KBM-7 (cell line): ENCODE data around the gene IFNAR1.

Experiments
- DNase-seq: peaks from one replicate; pipeline ENCODE4 v3.0.0-alpha.2; 2015
- in situ Hi-C: fragments of 300-500 bp; cut with MboI; formaldehyde crosslinking; loops from 2 replicates; pipeline ENCODE4 v1.14.3; 2020; ENCODE audit warnings: low sequenced_read_pairs, low pct_unique_long_range_greater_than_20kb, mixed read lengths

The IFNAR1 gene

DNA sequence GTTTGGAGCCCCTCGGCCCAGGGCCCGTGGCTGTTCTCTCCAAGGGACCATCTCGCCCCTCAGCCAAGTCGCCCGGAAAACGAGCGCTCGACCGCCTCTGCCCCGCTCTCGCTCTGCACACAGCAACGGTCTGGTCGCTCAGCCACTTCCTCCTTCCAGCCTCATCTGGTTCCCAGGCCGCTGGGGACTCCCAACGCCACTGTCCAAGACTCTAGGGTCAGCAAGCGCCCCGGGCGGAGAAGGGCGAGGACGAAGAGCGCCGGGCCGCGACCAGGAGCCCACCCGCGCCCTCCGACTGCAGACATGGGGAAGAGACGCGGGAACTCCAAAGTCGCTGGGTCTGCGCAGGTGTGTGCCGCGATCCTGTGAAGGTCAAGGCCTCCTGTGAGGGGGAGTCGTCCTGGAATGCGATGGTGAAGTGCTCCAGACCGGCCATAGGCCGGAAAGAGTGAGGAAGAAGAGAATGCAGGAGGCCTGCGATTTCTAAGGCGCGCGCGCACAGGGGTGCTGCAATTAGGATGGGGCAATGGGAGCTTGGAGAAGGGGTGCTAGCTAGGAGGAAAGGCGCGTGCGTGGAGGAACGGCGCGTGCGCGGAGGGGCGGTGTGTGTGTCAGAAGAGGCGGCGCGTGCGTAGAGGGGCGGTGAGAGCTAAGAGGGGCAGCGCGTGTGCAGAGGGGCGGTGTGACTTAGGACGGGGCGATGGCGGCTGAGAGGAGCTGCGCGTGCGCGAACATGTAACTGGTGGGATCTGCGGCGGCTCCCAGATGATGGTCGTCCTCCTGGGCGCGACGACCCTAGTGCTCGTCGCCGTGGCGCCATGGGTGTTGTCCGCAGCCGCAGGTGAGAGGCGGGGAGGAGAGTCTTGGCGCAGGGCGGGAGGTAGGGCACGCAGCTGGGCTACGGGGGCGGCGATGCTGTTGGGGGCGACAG, at the start of gene IFNAR1:
IFNAR1 (plus strand) TSS at position 680 of the 931 bp plus-strand sequence; CDS start at position 766, 86 bp downstream.
- peak; percentile 99 for DNase-seq
- in situ Hi-C loops, result no loop called here

DNA sequence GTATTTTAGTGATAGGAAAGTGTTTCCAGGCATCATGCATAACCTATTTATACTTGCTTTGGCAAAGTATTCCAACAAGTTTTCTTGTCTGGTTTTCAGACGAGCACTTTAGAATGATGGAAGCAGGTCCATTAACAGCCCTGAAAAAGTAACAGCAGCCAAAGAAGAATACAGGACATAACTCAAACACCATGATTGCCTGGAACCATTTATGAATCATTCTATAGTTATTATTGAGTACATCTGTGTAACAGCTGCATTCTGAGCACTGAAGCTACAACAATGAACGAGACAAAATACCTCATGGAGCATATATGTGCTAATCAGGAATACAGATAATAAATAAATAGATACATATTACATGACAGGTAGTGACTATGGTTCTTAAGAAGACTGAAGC, 46.0 kb upstream of the IFNAR1 start:
- DNase-seq, result no peak
- in situ Hi-C loops, result no loop called here

DNA sequence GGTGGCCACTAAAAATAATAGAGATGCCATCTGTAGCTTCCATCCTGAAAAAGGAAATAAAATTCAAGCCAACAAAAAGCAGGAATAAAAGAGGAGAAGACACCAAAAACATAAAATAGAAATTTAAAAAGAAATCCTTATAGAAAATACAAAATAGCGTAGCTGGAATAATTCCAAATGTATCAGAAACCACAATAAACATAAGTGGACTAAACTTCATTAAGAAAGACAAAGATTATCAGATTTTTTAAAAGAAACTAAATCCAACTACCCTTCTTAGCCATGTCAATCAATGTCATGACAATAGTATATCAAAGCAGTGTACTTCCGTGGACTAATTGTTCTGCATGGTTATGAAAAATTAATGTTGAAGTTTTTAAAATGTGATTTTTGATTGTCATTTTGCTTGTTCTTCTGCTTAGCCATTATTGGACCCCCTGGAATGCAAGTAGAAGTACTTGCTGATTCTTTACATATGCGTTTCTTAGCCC, 45.4 kb upstream of the IFNAR1 start:
- no peak for DNase-seq
- in situ Hi-C loops, result no loop called here

DNA sequence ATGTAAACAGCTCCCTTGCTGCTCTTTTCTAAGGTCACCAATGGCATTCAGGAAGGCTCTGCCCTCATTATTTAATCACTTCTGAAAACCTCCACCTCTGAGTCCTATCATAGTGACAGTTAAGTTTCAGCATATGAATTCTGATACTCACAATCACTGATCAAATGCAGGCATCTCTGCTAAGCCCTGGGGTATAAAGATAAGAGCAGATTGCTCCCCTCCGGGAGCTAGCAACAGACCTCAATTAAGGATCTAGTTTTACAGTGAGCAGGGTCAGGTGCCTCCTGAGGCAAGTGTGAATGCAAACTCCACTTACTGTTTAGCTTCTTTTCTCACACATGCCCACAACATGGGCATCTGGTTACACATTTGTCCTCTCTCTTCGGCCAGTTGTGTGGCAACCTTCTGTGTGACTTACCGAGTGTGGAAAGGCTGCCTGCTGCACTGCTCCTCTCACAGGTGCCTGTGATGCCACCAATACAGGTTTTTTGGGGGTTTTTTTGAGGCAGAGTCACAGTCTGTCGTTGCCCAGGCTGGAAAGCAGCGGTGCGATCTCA, 43.6 kb upstream of the IFNAR1 start:
- in situ Hi-C loops, result no loop called here
- DNase-seq, result no peak

DNA sequence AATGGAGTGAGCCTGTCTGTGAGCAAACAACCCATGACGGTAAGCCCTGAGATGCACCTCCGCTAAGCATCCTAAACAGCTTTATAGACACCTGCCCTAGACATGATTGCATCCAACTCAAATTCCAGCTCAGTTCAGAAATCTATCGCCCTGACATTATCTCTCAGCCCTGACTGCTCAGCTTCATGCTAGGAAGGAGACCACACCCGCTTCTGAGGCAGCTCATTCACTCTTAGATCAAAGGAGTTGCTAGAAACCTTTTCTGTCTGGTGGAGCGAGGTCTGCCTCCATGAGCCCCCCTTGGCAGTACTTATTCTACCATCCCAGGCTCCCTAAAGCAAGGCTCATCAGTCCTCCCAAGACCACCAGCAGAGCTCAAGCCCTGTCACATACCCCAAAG, 41.6 kb upstream of the IFNAR1 start:
- no peak for DNase-seq
- in situ Hi-C loops, result no loop called here

DNA sequence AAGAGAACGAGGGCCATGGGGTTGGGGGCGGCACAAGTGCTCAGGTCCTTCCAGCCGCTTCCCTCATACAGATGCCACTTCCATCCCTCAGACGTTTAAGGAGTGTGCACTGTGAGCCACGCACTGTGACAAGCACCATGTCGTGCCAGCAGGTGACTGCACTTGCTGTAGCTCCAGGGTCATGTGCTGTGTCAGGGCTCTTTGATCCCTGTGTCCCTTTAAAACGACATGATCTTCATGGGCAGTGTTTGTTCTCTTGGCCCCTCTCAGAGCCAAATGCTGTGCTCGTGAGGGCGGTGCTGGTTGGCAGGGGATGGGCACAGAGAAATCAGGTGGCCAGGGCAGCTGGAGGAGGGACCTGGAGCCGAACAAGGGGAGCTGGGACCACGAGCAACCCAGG, 38.7 kb upstream of the IFNAR1 start:
- in situ Hi-C loops, result no loop called here
- no peak for DNase-seq

DNA sequence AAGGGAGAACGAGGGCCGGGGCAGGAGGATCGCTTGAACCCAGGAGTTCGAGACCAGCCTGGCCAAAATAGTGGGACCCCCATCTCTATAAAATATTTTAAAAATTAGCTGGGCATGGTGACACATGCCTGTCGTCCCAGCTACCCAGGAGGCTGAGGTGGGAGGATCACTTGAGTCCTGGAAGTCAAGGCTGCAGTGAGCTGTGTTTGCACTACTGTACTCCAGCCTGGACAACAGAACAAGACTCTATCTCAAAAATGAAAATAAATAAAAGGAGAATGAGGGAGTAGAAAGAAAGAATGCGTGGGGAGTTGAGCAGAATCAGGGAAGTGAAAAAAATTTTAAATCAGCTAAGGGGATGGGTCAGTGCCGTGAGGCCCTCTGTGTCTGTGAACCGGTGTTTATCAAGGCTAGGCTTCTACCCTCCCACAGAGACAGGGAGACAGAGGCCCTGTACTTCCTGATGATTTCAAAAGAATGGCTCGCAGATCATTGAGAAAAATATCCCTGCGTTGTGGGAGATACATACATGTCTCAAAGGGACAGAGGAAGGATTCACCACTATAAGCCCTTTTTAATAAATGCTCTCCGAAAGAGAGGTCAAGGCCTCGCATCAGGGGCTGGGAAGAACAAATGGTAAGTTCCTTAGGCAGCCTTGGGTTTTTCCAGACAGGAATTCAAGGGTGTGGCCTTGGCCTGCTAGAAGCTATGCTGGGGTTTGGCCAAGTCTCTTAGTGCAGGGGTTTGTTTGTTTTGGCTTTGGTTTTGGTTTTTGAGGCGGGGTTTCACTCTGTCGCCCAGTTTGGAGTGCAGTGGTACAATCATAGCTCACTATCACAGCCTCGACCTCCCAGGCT, 37.9 kb upstream of the IFNAR1 start:
- no peak for DNase-seq
- in situ Hi-C loops, result no loop called here

DNA sequence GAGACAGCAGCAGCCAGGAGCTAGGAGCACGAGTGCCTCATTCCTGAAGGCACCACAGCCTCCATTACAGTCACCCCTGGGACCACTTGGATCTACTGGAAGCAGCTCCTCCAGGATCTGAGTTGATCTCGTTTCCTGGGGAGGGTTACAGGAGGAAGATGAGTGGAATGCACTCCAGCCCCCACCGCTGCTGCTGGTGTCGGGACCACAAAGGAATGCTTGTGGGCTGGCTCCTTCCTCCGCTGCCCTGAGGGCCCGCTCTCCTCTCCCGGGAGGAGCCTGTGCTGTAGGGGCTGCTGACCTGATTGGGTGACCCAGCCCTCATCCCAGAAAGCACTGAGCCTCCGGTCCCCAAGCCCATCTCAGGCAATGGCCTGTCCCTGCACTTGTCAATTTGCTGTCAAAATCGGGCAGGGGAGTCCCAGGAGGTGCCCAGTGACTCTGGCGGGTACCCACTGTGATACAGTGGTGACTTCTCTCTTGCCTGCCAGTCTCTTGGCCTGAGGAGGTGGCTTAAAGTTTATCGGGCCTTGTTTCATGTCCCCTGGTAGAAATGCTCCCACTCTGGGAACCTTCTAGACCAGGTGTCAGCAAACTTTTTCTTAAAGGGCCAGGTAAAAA, 35.5 kb upstream of the IFNAR1 start:
- DNase-seq, result no peak
- in situ Hi-C loops, result no loop called here

DNA sequence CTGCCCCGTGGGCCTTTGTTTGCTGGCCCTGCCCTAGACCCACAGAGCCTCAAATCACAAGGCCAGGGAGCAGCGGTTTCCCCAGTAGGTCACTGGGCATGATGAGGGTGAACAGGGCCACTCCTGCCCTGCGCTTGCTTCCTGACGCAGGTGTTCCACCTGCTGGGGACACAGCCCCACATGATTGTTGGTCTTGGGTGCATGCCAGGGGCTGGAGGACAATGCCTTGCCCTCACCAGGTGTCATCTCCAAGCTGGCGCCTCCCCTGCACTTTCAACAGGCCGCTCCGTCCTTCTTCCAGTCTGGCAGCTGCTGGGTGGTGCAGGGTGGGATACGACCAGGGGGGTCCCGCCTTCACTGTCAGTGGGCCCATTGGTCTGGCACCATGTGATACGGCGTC, 34.3 kb upstream of the IFNAR1 start:
- no peak for DNase-seq

DNA sequence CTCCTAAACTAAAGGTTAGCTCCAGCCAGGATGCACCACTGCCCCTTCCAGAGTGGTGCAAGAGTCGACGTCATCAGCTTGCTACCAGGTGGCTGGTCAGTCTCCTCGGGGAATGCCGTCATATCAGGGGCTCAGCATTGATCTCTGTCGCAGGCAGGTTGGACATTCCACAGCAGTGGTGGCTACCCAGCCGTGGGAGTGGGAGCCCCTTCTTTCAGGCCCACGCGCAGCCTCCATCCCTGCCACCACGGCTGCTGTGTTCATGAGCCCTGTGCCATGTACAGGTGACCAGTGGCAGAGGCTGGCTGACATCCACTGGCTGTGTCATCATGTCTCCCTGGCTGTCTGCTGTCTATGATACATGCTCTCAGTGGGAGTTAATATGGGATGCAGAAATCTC, 33.1 kb upstream of the IFNAR1 start:
- DNase-seq, result no peak
- in situ Hi-C loops, result no loop called here

More for the DNA sequence above, 34.3 kb upstream of the IFNAR1 start:
- in situ Hi-C loops, result no loop called here

DNA sequence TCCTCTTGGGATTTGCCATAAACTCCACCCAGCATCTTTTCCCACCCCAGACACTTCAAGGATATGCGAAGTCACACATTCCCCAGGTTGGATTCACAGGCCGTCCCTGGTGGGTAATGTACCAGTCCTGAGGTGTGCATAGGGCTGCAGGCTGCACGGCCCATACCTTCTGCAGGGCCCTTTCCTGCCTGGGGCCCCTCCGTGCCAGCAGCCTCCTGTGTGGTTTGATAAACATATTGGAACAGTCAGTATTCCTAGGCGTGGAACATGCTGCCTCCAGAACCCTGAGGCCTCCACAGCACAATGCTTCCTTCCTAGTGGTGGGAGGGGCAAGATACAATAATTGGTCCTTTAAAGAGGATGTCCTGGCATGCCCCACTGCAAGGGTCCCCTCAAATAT, 32.0 kb upstream of the IFNAR1 start:
- in situ Hi-C loops, result no loop called here
- DNase-seq, result no peak

DNA sequence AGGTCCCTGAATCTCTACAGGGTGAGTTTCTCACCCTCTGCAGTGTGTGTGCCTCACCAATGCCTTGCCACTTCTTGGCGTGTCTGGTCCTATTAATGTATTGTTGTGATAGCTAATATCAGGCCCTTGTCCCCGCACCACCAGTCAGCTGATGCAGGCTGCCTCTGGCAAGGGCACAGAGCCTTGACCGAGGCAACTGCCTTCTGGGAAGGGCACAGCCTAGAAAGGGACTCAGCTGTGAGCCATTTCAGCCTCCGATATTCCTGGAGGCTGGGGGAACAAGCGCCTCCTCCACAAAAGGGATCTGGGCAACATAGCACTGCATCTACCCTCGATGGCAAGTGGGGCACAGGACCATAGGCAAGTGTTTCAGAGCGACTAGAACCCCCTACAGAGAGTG, 31.6 kb upstream of the IFNAR1 start:
- in situ Hi-C loops, result no loop called here
- no peak for DNase-seq

DNA sequence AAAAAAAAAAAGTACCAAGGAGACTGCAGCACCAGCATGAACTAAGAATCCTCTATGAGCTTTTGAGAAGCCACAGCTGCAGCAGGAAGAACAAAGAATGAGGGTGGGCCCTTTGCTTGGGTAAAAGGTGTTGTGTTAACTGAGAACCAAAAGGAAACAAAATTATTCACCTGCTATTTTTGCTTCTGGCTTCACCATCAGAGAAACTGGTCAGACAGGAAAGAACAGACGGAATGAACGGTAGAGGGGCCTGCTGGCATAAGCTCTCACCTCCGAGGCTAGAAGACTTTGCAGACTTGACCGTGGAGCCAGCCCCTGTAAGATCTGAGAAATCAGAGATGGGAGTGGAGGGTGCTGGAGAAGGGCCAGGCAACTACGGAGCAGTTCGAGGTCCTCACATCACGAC, 31.0 kb upstream of the IFNAR1 start:
- in situ Hi-C loops, result no loop called here
- no peak for DNase-seq

DNA sequence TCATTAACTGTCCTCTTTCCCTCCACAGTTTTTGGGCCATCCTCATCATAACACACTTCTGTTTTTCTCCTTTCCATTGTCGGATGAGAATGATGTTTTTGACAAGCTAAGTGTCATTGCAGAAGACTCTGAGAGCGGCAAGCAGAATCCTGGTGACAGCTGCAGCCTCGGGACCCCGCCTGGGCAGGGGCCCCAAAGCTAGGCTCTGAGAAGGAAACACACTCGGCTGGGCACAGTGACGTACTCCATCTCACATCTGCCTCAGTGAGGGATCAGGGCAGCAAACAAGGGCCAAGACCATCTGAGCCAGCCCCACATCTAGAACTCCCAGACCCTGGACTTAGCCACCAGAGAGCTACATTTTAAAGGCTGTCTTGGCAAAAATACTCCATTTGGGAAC, 28.6 kb upstream of the IFNAR1 start:
- no peak for DNase-seq
- in situ Hi-C loops, result no loop called here

DNA sequence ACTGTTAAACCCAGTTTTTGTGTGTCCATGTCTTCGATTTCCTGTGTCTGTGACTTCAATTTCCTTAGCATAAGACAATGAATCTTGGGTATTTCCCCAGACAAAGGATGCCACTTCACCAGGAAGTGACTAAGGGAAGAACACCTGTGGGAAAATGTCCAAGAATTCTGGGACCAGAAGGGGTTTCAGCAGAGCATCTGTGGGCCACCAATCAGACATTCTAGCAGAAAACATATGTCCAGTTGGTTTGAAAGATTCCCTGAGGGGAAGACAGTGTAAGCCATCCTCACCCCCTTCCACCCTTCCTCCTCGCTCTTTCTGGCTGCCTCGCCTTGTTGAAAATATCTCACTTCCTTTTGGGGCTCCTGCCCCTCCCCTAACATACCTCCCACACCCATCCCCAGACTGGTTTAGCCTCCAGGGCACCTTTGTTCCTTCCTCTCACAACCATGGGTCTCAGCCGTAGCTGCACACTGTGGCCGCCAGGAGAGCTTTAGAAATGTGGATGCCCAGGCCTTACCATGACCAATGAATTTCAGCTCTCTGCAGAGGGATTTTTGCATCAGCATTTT, 25.5 kb upstream of the IFNAR1 start:
- in situ Hi-C loops, result no loop called here
- DNase-seq, result peak; percentile 73

DNA sequence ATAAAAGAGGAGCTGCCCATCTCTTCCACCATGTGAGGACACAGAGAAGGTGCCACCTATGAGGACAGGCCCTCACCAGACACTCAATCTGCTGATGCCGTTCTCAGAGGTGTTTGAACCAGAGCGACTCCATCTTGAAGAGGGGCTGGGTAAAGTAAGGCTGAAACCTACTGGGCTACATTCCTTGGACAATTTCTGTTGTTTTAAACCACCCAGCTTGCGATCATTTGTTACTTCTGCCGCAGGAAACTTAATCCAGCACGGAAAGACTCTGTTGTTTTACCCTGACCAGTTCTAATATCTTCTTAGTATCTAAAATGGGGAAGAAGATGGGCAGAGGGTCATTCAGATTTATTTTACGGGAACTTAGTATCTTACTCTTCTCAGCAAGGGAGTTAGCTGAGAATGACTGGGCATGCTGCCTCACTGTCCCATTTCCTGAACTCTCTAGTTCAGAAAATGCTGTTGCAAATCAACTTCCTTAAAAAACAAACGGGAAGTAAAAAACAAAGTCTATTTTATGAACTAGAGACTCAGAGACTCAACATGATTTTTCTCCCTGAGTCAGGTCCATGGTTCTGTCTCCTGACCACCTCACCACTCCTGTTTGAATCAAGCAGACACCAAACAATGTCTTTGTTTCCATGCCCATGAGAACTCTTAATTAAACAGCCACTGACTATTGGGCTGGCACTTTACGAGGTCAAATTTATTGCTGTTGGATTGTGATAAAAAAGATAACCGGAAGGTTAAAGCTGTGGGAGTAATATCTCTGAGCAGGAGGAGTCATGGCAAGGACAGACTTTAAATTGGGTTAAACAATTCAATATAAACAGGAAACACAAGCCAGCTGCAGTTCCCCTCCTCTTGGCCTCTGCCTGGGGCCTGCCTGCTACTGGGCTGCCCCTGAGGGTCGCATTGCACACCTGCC, 23.8 kb upstream of the IFNAR1 start:
- in situ Hi-C loops, result no loop called here
- DNase-seq, result peak; percentile 96

DNA sequence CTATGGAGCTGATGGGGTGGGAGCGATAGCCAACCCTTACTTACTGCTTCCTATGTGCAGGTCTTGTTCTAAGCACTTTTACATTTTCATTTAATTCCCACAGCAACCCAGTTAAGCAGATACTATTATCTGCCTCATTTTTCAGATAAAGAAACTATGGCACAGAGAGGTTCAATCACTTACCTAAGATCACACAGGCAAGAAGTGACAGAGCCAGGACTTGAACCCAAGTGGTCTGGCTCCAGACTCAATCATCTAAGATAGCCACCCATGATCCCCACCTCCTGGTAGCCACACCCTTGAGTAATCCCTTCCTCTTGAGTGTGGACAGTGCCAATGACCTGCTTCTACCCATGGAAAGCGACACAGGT, 23.2 kb upstream of the IFNAR1 start:
- in situ Hi-C loops, result no loop called here
- no peak for DNase-seq

DNA sequence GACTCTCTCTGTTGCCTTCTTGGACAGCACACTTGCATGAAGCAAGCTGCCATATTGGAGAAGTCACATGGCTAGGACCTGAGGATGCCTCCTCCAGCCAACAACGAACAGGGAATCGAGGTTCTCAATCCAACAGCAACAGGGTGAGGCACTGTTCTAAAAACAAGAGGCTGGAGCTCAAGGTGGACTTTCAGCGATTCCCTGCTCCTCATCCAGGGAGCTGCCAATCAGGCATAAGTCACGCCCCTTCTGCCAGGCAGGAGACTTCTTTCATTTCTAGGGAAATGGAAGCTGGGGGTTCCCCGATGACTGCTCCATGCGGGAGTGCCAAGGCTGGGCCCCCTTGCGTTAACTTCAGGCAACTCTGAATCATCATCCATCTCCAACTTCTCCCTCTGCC, 22.7 kb upstream of the IFNAR1 start:
- in situ Hi-C loops, result no loop called here
- DNase-seq, result no peak
